DOHH2 (cell line): ENCODE data around the gene JUNB.
A peak's percentile ranks its signal among the peaks of the same experiment; 100 is the strongest.

Source experiments
- CTCF ChIP-seq: fragments of 200-600 bp; sonication (generic); IDR thresholded peaks from one replicate; pipeline ENCODE4 v1.5.1; 2014; ENCODE audit warnings: antibody characterized with exemption, mild to moderate bottlenecking, low read depth, low read length; ENCODE audit not compliant: poor library complexity, severe bottlenecking
- EZH2phosphoT487 ChIP-seq: fragments of 200-600 bp; sonication (generic); IDR thresholded peaks from 2 replicates; pipeline ENCODE4 v1.6.1; 2017; ENCODE audit warnings: borderline replicate concordance, mild to moderate bottlenecking, antibody characterized with exemption, low read length, moderate library complexity, mixed read lengths

GRCh38 chr19:12777217-12778016, 13.9 kb upstream of the JUNB start:
- TF ChIP-seq EZH2phosphoT487 (no peak), CTCF (peak; percentile 100)
